HG02763 (cell line): Measurements from ENCODE around the gene ZNF599.

ENCODE experiments used
- ATAC-seq: cut with Tn5 transposase; IDR thresholded peaks from one replicate; pipeline ENCODE4 v1.9.1; 2021; ENCODE audit warnings: mild to moderate bottlenecking, moderate library complexity; ENCODE audit not compliant: unreplicated experiment

Gene ZNF599

GRCh38 chr19:34744896-34745690, 27.9 kb downstream of the ZNF599 start:
- no peak for ATAC-seq

GRCh38 chr19:34734537-34735103, 38.4 kb downstream of the ZNF599 start:
- ATAC-seq, result no peak

GRCh38 chr19:34733746-34734536, 39.1 kb downstream of the ZNF599 start, which contains the start of gene ZNF181:
ZNF181 (plus strand) TSS chr19:34734243; CDS start chr19:34735038, 795 bp downstream.
- ATAC-seq, result peak; percentile 82

- peak; percentile 17 for ATAC-seq
These were observed 39.7 kb downstream of the ZNF599 start for GRCh38 chr19:34733266-34733745.

- ATAC-seq, result no peak
These were observed 40.3 kb downstream of the ZNF599 start for GRCh38 chr19:34732612-34733211.

GRCh38 chr19:34731964-34732363, 41.1 kb downstream of the ZNF599 start:
- no peak for ATAC-seq

- no peak for ATAC-seq
These were observed 41.8 kb downstream of the ZNF599 start for GRCh38 chr19:34731019-34731829.

GRCh38 chr19:34725400-34725799, 47.6 kb downstream of the ZNF599 start:
- no peak for ATAC-seq

GRCh38 chr19:34722353-34722752, 50.7 kb downstream of the ZNF599 start:
- no peak for ATAC-seq

GRCh38 chr19:34715357-34715756, 57.7 kb downstream of the ZNF599 start:
- ATAC-seq, result no peak

- no peak for ATAC-seq
These were observed 59.8 kb downstream of the ZNF599 start for GRCh38 chr19:34713262-34713637.

GRCh38 chr19:34712395-34713261, 60.4 kb downstream of the ZNF599 start:
- ATAC-seq, result no peak

- no peak for ATAC-seq
These were observed 61.1 kb downstream of the ZNF599 start for GRCh38 chr19:34711890-34712289.
